Hepatic stellate cell (primary cell): ENCODE data around the gene EFCAB11.
A peak's percentile ranks its signal among the peaks of the same experiment; 100 is the strongest.

ENCODE experiments used
- DNase-seq: peaks from one replicate; pipeline ENCODE4 v3.0.0; 2011; ENCODE audit warnings: low spot score

EFCAB11 gene

DNA sequence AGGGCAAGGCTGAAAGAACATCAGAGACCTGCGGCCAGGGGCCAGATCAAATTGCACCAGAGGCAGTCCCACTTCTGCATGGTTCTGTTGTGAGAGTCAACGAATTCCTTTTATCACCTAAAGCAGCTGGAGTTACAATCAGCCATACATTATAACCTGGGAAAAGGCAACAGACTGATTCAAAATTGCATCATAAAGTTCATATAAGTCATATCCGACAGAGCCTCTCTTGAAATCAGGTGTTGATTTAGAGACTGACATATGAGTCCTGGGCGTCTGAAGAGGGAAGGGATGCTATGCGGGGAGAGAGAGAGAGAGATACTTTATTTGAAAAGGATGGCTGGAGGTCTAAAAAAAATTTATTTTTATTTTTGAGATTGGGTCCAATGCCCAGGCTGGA, 89.4 kb downstream of the EFCAB11 start:
- no peak for DNase-seq

DNA sequence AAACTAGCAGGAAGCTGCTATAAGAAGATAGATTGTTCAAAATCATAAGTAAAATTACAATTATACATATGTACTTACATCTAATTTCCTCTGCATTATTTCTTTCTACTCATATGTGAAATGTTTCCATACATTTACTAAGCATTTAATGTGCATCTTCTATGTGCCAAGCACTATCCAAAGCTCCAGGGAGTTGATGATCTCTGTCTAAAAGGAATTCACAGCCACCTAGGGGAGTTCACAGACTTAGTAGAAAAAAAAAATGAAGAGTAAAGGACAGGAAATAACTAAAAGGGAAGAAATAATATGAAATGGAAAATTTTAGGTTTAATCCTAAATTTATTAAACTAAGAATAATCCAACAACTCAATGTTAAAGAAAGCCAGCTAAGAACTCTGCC, 91.7 kb downstream of the EFCAB11 start:
- no peak for DNase-seq

DNA sequence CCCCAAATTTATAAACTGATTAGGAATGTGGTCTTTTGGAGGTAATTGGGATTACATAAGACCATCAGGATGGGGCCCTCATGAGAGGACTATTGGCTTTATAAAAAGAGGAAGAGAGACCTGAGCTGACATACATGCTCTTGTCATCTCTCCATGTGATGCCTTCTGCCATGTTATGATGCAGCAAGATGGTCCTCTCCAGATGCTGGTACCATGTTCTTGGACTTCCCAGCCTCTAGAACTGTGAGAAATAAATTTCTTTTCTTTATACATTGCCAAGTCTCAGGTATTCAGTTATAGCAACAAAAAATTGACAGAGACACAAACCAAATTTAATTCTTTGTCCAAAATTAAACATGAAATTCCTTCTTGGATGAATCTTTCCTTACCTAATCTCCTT, 92.9 kb downstream of the EFCAB11 start:
- DNase-seq: no peak

DNA sequence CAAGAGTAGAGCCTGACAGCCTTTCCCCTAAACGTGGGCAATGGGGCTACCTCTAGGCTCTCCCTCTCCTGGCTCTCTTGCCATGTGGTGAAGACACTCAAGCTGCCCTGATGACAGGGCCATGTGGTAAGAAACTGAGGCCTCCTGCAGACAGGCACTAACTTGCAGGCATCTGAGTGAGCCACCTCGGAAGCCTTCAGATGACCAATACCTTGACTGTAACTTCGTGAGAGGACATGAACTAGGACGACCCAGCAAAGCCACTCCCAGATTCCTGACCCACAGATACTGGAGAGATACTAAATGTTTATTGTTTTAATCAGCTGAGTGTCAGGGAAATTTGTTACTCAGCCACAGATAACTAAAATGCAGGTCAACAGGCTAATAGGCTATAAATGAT, 96.4 kb downstream of the EFCAB11 start:
- no peak for DNase-seq

DNA sequence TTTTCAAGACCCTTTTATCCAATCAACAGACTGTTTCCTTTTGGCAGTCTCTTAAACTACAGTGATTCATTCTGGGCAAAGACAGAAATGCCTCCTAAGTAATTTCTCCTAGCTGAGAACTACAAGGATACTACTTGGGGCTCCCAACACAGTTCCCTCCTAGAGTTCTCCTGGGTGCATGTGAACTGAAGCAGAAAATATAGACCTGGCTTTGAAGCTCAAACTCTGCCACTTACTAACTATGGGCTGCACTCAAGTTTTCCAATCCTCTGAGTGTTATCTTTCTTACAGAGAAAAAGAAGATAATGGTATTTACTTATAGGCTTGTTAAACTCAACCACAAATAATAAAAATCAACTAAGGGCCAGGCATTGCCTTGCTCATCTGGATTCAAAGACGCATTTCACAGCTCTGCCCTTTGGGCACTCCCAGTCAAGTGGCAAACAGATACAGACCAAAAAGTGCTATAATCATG, 97.6 kb downstream of the EFCAB11 start:
- no peak for DNase-seq

DNA sequence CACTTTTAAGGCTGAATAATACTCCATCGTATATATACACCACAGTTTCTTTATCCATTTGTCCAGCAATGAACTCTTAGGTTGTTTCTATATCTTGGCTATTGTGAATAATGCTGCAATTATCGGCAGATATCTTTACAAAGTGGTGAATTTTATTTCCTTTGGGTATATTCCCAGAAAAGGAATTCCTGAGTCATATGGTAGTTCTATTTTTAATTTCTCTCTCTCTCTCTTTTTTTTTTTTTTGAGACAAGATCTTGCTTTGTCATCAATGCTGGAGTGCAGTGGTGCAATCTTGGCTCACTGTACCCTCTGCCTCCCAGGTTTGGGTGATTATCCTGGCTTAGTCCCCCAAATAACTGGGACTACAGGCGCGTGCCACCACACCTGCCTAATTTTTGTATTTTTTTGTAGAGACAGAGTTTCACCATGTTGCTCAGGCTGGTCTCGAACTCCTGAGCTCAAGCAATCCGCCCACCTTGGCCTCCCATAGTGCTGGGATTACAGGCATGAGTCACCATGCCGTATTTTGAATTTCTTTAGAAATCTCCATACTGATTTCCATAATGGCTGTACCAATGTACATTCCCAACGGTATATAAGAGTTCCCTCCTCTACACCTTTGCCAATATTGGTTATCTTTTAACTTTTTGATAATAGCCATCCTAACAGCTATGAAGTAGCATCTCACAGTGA, 98.4 kb downstream of the EFCAB11 start:
- peak; percentile 24 for DNase-seq

DNA sequence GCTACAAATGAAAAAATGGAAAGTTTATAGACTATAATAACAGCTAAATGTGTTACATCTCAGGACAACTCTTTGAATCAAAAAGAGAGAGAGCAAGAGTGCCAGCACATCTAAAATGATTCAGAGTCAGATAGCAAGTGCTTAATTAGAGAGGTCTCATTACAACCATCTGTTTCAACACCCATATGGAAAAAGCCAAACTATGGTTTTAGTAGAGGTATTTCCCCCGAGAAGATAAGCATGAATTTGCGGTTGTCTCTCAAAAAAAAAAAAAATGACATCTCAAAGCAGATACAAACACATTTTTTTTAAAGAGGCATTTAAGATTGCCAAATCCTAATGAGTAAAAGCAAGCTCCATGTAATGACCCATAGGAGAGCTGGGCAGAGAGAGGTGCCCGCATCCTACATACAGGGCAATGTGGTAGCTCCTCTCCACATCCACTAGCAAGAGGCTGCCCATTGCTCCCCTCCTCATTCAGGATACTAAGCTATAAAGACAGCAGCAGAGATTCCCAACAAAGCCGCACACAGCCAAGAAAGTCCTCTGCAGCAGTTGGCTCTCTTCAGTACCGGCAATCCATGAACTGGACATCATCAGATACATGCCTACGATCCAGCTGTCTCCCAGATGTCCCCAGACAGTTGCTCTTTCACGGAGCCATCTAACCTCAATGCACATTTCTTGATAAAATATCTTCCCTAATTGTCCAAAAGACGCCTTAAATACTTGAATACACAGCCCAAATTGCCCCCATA, 100.4 kb downstream of the EFCAB11 start:
- DNase-seq: no peak

DNA sequence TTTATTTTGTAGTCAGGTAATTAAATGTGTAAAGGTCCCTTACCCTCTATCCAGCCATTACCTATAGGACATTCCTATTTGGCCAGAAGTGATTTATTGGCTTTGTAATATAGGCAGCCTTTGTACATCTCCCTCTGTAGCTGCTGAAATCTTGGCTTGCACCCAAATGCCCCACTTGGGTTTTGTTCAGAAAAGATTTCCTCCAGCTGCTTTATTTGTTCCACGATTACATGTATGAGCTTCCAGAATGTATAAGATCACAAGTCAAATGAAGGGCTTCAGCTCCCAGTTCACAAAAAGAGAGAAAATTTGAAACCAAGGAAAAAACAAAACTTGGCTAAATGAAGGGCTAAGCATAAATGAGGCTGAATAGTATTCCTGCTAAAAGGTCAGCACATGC, 103.4 kb downstream of the EFCAB11 start:
- no peak for DNase-seq

DNA sequence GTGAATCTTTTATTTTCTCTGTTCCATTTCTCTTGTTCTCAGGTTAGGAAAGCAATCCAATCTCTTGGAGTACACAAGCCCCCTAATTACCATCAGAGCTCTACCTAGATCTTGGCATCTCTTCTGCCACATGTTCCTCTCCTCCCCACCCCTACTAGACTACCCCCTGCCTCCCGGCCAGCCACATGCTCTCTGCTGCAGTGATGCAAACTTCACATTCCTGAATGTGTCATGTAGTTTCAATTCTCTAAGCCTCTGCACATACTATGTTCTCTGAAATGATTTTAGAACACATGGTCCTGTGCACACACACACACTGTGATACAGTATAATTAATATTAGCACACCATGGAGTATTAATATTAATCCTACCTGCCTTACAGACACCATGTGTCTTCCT, 104.6 kb downstream of the EFCAB11 start:
- DNase-seq: peak; percentile 31

DNA sequence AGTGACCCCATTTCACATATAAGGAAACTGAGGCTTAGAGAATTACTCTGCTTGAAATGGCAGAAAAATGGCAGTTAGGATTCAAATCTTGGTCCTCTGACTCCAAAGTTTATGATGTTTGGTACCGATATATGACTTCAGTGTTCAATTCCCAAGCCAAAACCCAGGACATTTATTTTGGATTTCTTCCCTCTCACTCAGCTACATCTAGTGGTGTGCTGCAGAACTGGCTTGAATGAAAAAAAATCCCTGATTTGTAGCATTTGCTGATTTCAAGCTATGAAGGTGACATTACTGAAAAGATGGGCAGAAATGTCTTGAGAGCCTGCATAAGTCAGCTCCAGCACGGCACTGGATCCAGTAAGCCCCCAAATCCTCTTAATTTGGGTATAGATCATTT, 106.4 kb downstream of the EFCAB11 start:
- DNase-seq: peak; percentile 15

DNA sequence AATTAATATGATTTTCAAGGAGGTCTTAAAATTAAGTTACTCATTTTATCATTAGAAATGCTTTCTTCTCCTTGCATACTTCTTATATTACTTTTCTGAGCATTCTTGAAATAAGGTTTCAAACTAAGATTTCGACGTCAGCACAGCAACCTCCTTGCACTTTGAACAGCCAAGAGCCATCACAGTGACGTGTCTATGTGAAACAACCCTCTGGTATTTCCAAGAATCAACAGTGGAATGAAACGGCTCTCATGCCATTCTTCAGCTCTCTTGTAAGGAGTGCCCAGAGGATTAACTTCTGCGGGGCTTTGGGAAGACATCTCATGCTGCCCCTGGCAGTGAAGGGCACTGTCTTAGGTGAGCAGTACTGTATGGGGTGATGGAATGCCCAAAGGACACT, 109.2 kb downstream of the EFCAB11 start:
- peak; percentile 62 for DNase-seq

DNA sequence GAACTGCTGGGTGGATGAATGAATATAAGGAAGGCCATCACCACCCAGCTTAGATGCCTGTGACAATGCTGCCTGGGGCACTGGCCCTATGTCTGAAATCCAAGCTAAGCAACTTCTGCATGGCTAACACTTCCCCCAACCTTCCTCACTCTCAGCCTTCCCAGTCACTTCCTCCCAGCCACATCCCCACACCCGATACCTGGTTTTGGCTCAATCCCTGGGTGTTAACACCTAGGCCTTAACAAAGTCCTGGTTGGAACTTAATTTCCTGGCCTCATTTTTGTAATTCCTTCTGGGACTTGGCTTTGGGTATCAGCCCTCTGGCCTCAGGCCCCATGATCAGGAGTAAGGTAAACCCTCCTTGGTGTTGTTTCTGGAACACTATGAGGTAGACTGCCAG, 110.0 kb downstream of the EFCAB11 start:
- no peak for DNase-seq

DNA sequence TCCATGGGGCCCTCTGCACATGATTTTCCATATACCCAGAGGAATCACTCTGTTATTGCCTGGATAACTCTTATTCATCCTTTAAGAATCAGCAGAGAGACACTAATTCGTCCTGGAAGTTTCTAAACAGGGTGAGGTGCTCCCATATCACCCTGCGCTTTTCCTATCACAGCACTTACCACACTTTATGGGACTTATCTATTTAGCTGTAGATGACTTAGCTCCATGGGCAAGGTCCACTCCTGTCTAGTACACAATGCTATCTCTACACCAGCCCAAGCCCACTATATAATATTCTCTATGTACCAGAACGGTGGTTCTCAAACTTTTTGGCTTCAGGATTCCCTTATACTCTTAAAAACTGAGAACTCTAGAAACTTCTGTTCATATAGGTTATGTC, 111.7 kb downstream of the EFCAB11 start:
- DNase-seq: no peak

DNA sequence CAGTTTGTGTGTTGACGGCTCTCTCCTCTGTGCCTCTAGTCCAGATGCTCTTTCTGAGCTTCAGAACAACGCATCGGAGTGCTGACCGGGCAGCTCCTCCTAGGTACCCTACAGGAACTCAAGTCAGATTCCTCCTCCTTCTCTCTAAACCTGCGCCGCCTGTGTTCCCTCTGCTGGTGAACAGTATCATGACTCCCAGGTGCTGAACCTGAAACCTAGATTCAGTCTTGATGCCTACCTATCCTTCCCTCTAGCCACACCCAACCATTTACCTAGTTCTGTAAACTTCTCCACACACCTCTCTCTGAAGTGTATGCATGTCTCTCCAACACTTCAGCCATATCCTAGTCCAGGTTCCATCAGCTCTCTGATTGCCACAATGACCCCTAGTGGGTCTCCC, 112.7 kb downstream of the EFCAB11 start:
- no peak for DNase-seq

DNA sequence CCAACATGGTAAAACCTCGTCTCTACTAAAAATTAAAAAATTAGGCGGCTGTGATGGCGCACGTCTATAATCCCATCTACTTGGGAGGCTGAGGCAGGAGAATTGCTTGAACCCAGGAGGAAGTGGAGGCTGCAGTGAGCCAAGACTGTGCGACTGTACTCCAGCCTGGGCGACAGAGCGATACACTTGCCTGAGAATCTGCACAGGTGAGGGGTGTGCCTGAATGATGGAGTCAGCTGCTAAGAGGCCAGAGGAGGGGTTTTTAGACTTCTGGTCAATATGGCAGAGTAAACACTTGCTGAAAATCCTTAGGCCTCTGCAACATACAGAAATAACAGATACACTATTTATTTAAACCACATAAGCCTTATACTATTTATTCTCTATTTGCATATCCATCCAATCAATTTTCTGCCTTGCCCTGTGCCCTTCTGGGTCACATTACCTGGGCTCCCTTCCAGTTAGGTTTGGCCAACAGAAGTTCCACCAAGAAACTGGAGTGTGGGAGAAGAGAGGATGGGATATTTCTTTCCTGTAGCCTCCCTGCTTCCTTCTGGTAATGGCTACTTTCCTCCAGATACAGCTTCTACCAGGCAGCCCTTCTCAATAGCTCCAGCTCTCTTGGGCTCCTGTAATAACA, 117.6 kb downstream of the EFCAB11 start:
- no peak for DNase-seq

DNA sequence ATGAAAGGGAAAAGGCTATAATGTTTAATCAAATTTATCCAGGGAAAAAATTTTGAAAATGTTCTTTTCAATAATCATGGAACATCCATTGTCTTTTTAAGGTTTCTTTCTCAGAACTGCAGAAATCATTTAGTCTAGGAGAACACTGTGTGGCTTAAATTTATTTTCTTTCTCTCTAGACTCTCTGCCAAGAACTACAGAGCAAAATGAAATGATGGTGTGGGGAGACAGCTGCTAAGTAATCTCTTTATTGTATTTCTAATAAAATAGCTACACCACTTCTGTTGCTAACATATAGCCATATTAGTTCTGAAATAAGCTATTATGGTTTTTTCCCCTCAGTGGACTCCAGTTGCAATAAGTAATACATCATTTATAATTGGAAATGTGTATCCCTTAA, 120.9 kb downstream of the EFCAB11 start:
- no peak for DNase-seq

DNA sequence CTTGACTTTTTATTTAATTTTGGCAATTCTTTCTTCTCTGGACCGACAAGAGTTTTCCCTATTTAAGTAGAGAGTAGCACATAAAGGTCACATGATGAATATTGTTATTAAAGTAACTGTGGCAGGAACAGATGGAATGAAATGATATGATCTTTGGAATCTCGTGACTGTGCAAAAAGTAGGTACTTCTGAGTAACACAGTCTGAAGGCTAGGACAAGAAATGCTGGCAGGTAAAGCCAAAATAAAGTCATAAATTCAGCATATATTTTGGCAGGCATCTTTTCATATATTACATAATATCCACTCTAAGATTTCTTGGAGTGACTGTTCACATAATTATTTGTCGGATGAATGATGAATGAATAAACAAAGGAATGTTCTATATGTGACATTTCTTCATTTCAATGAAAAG, 121.4 kb downstream of the EFCAB11 start:
- no peak for DNase-seq

DNA sequence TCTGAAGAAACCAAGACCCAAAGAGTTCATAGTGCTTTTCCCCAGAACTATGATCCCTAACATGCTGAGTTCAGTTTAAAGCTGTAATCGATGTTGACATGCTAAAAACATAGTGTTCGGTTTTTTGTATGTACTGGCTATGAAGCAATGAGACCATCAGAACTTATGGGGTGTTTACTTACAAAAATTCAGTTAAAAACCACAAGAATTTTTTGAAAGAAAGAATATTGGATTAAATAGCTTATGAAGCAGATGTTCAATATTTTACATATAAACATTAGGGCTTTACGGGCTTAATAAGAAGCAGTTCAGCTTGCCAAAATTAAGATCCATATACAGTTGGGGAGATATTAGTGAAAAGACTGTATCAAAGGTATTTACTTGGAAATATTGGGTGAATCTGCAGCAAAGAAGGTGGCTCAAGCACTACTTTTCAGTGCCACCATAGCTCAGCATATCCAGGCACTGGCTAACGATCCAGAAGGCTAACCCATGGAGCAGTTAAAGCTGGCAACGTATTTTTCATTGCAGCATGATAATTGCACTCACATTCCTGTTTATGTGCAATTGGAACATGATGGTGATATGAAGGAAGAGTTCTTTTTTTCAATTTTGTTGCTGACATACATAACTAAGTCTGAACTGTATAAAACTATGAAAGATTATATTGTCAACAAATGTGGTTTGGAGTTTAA, 125.9 kb downstream of the EFCAB11 start:
- DNase-seq: no peak

DNA sequence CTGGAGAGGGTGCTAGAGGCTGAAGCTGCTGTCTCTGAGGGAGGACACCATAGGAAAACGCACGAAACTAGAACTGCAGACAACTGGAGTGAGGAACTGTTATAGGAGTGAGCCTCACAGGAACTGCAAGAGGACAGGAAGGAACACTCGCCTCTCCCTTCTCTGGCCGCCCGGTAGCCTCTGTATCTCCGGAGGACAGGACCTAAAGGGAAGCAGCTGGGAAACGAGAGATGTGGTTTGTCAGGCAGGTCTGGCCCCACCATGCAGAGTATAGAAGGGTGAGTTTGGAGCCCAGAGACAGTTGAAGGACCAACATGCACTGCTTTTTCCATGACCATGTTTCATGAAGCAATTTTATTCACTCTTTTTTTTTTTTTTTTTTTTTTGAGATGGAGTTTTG, 127.3 kb downstream of the EFCAB11 start:
- DNase-seq: no peak

DNA sequence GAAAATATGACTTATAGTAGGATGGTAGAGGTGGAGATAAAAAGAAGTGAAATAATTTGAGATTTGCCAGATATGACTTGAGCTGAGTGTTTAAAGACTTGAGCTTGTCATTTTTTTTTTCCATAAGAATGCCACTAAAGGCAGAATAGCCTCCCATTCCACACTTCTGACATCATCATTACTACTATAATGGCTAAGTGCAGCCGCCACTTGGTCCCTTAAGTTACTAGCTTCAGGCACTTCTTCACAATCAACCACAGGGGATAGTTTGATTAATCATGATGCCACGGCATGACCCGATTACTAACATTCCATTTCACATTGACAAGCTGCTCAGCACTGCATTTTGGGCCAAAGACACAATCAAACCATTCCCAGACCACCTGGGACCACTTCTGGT, 127.9 kb downstream of the EFCAB11 start:
- no peak for DNase-seq

DNA sequence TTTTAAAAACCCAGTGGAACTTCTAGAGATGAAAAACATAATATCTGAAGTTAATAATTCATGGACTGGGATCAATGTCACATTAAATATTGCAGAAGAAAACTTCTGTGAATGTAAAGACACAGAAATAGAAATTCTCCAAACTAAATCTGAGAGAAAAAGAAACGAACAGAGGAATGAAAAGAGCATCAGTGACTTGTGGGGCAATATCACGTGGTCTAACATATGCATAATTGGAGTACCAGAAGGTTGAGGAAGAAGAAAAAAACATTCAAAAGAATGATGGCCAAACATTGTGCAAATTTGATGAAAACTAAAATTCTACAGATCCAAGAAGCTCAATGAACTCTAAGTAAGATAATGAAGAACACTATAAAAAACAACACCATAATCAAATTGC, 130.8 kb downstream of the EFCAB11 start:
- DNase-seq: no peak

DNA sequence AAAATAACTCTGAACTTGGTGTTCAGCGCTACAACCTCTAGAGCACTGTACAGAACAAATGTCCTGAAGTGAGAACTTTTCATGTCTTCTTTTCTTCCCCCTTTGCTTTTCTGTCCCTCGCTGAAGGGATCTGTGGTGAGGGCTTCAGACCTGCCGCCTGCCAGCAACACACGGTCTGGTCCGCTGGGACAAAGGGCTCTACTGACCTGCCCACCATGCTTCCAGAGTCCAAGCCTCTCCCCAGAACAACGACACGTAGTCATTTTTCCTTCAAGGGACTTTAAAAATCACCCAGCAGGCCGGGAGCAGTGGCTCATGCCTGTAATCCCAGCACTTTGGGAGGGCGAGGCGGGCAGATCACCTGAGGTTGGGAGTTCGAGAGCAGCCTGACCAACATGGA, 140.4 kb downstream of the EFCAB11 start:
- DNase-seq: no peak

DNA sequence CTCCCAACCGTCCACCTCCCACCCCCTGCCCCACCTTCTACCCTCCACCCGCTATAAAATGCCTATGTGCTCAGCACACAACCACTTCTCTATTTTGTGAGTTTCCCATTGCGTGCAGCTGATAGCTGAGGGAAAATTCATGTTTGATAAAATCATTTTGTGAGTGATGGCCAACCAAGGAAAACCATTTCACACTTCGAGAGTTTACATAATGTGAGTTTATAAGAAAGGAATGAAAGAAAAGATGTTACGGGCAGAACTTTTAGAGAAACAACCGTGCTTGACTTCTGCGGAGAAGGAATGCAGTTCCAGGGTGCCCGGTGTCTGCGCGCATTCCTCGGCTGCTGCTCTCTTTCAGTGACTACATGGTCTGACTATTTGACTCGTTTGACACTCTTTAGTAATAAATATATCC, 140.9 kb downstream of the EFCAB11 start:
- peak; percentile 65 for DNase-seq
